ENCODE measurements around the gene CGN. TPM values are rescaled to one million over a fixed set of nuclear protein-coding genes. Genes with fewer than 3 reads are reported as not detected.
A peak's percentile ranks its signal among the peaks of the same experiment; 100 is the strongest.

The CGN gene
- total and polyA plus RNA-seq, 2 of the 13 experiments (the other 11 are each of a cell fraction or from before 2014, with no cell fraction given) = 0.75 to 0.81 TPM

DNA sequence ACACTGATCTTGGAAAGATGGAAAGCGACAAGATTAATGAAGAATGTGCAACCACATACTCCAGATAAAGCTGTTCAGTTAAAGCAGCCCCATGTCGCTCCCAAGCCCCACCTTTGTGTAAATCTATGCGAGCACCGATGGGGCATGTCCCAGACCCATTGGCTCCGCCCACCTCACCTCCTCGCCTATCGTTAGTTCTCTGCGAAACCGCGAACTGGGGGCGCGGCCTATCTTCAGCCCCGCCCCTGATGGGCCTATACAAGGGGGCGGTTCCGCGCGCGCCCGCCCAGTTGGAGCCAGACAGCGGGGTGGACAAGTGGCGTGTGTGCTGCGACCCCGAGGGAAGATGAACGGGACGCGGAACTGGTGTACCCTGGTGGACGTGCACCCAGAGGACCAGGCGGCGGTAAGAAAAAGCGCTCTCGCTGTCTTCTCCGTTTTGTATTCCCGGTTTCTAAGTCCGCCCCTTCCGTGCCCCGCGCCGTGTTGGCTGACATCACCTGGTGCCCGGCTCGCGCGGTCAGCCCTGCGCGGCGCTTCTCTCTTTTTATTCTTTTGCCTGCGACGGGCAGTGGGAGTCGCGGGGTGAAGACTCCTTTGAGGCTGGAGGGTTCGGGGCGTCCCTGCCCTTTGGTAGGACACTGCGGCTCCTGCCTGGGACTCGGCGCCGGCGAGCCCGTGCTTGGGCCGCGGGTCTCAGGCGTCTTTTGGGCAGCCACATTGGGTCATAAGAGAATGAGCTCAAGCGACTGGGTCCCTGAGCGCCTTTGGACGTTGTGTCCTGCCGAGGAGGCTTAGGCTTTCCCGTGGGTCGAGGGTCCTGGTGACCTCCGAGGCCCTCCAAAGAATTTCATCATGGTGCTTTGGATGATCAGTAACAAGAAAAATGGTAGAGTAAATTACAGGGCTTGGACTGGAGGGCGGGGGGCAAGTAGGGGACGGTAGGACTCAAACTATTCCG, 29.1 kb downstream of the CGN start, which contains the start of gene TUFT1 (continued):
- TF ChIP-seq TCF7L2 (IDR thresholded peaks at IDR 0.05; ENCODE audit: low read depth, low read length) = no peak
- TF ChIP-seq ZNF879 (CRISPR knock-in tag; IDR thresholded peaks at IDR 0.05) = no peak
- peak; percentile 88; the same call in 1 of the 2 replicates for TF ChIP-seq GZF1 (CRISPR knock-in tag; IDR thresholded peaks at IDR 0.05)
- TF ChIP-seq TARDBP (CRISPR knock-in tag; IDR thresholded peaks at IDR 0.05) = peak; percentile 83
- TF ChIP-seq MAFG (CRISPR knock-in tag; IDR thresholded peaks at IDR 0.05) = no peak
- 0 out of 2 replicates have a peak, but pooled peaks have one; percentile 27 for TF ChIP-seq DNMT3B (CRISPR knock-in tag; conservative IDR thresholded peaks at IDR 0.05)
- TF ChIP-seq, protein P1, sequence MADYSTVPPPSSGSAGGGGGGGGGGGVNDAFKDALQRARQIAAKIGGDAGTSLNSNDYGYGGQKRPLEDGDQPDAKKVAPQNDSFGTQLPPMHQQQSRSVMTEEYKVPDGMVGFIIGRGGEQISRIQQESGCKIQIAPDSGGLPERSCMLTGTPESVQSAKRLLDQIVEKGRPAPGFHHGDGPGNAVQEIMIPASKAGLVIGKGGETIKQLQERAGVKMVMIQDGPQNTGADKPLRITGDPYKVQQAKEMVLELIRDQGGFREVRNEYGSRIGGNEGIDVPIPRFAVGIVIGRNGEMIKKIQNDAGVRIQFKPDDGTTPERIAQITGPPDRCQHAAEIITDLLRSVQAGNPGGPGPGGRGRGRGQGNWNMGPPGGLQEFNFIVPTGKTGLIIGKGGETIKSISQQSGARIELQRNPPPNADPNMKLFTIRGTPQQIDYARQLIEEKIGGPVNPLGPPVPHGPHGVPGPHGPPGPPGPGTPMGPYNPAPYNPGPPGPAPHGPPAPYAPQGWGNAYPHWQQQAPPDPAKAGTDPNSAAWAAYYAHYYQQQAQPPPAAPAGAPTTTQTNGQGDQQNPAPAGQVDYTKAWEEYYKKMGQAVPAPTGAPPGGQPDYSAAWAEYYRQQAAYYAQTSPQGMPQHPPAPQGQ (CRISPR knock-in tag; IDR thresholded peaks at IDR 0.05; ENCODE audit: borderline replicate concordance) = no peak
- no peak; the same call in 1 of the 2 replicates for TF ChIP-seq ZBTB20 (CRISPR knock-in tag; IDR thresholded peaks at IDR 0.05; ENCODE audit: borderline replicate concordance, low read depth)
- TF ChIP-seq ZMYM3 (CRISPR knock-in tag; IDR thresholded peaks at IDR 0.05) = peak; percentile 30; the same call in 1 of the 2 replicates
- TF ChIP-seq, protein P2, sequence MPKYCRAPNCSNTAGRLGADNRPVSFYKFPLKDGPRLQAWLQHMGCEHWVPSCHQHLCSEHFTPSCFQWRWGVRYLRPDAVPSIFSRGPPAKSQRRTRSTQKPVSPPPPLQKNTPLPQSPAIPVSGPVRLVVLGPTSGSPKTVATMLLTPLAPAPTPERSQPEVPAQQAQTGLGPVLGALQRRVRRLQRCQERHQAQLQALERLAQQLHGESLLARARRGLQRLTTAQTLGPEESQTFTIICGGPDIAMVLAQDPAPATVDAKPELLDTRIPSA (CRISPR knock-in tag; IDR thresholded peaks at IDR 0.05; ENCODE audit: borderline replicate concordance) = no peak
- no peak for TF ChIP-seq CENPX (CRISPR knock-in tag; IDR thresholded peaks at IDR 0.05)
- TF ChIP-seq, protein P3, sequence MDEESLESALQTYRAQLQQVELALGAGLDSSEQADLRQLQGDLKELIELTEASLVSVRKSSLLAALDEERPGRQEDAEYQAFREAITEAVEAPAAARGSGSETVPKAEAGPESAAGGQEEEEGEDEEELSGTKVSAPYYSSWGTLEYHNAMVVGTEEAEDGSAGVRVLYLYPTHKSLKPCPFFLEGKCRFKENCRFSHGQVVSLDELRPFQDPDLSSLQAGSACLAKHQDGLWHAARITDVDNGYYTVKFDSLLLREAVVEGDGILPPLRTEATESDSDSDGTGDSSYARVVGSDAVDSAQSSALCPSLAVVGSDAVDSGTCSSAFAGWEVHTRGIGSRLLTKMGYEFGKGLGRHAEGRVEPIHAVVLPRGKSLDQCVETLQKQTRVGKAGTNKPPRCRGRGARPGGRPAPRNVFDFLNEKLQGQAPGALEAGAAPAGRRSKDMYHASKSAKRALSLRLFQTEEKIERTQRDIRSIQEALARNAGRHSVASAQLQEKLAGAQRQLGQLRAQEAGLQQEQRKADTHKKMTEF (CRISPR knock-in tag; IDR thresholded peaks at IDR 0.05) = peak; percentile 80; the same call in 1 of the 2 replicates
- TF ChIP-seq KDM5B (CRISPR knock-in tag; IDR thresholded peaks at IDR 0.05; ENCODE audit: borderline replicate concordance) = peak; percentile 74
- TF ChIP-seq, protein P4, sequence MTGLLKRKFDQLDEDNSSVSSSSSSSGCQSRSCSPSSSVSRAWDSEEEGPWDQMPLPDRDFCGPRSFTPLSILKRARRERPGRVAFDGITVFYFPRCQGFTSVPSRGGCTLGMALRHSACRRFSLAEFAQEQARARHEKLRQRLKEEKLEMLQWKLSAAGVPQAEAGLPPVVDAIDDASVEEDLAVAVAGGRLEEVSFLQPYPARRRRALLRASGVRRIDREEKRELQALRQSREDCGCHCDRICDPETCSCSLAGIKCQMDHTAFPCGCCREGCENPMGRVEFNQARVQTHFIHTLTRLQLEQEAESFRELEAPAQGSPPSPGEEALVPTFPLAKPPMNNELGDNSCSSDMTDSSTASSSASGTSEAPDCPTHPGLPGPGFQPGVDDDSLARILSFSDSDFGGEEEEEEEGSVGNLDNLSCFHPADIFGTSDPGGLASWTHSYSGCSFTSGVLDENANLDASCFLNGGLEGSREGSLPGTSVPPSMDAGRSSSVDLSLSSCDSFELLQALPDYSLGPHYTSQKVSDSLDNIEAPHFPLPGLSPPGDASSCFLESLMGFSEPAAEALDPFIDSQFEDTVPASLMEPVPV (CRISPR knock-in tag; IDR thresholded peaks at IDR 0.05) = peak; percentile 90
- TF ChIP-seq EHMT2 (IDR thresholded peaks at IDR 0.05; ENCODE audit: borderline replicate concordance, low read depth, low read length) = no peak
- TF ChIP-seq, protein P5, sequence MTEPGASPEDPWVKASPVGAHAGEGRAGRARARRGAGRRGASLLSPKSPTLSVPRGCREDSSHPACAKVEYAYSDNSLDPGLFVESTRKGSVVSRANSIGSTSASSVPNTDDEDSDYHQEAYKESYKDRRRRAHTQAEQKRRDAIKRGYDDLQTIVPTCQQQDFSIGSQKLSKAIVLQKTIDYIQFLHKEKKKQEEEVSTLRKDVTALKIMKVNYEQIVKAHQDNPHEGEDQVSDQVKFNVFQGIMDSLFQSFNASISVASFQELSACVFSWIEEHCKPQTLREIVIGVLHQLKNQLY (CRISPR knock-in tag; IDR thresholded peaks at IDR 0.05) = no peak
- TF ChIP-seq, protein P6, sequence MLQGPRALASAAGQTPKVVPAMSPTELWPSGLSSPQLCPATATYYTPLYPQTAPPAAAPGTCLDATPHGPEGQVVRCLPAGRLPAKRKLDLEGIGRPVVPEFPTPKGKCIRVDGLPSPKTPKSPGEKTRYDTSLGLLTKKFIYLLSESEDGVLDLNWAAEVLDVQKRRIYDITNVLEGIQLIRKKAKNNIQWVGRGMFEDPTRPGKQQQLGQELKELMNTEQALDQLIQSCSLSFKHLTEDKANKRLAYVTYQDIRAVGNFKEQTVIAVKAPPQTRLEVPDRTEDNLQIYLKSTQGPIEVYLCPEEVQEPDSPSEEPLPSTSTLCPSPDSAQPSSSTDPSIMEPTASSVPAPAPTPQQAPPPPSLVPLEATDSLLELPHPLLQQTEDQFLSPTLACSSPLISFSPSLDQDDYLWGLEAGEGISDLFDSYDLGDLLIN (CRISPR knock-in tag; IDR thresholded peaks at IDR 0.05; ENCODE audit: borderline replicate concordance) = no peak
- no peak for TF ChIP-seq ZSCAN20 (CRISPR knock-in tag; IDR thresholded peaks at IDR 0.05; ENCODE audit: borderline replicate concordance)
- TF ChIP-seq, protein P7, sequence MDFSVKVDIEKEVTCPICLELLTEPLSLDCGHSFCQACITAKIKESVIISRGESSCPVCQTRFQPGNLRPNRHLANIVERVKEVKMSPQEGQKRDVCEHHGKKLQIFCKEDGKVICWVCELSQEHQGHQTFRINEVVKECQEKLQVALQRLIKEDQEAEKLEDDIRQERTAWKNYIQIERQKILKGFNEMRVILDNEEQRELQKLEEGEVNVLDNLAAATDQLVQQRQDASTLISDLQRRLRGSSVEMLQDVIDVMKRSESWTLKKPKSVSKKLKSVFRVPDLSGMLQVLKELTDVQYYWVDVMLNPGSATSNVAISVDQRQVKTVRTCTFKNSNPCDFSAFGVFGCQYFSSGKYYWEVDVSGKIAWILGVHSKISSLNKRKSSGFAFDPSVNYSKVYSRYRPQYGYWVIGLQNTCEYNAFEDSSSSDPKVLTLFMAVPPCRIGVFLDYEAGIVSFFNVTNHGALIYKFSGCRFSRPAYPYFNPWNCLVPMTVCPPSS (IDR thresholded peaks at IDR 0.05) = no peak
